Ectodermal cell (in vitro differentiated cells): ENCODE data around the gene RYR1.
"Not testable (repeated sequence)": the region's sequence is repeated elsewhere in the genome, so short reads cannot be mapped to it uniquely, and the experiment has no call there.

Source experiments
- H3K27ac ChIP-seq: 2 replicates; pipeline ENCODE4 v1.7.0; 2013; ENCODE audit warnings: mild to moderate bottlenecking, low read depth, low read length; ENCODE audit not compliant: insufficient read depth, poor library complexity, severe bottlenecking
- H3K27me3 ChIP-seq: 2 replicates; pipeline ENCODE4 v1.7.0; 2013; ENCODE audit warnings: mild to moderate bottlenecking, low read length; ENCODE audit not compliant: insufficient read depth, control insufficient read depth, poor library complexity, severe bottlenecking
- H3K36me3 ChIP-seq: one replicate; pipeline ENCODE4 v1.7.0; 2013; ENCODE audit warnings: low read length; ENCODE audit not compliant: control insufficient read depth, insufficient read depth
- H3K4me1 ChIP-seq: one replicate; pipeline ENCODE4 v1.7.0; 2013; ENCODE audit warnings: low read length; ENCODE audit not compliant: control insufficient read depth, insufficient read depth
- H3K4me3 ChIP-seq: 2 replicates; pipeline ENCODE4 v1.7.0; 2013; ENCODE audit warnings: low read depth, low read length, control low read depth; ENCODE audit not compliant: insufficient read depth
- H3K9me3 ChIP-seq: 2 replicates; pipeline ENCODE4 v1.7.0; 2013; ENCODE audit warnings: mild to moderate bottlenecking, low read length, moderate library complexity; ENCODE audit not compliant: control insufficient read depth
- WGBS, 2 experiments: methylation state at CpG; one replicate each; pipeline ENCODE4 v1.1.7; 2013; ENCODE audit warnings: missing lambda C conversion rate in 2 of 2; 5-methylcytosine and 5-hydroxymethylcytosine counted together

The RYR1 gene

GRCh38 chr19:38470788-38471480 is 37.4 kb downstream of the RYR1 start:
- no peak overlapping the region for H3K27ac ChIP-seq
- H3K36me3 ChIP-seq: no peaks in the 10 kb centered on the region
- 83 to 86% methylated on average over 12 of the region's 12 CpGs for WGBS, 2 experiments
- no peaks in the 10 kb centered on the region for H3K27me3 ChIP-seq
- no peak overlapping the region for H3K4me3 ChIP-seq
- no peaks in the 10 kb centered on the region for H3K9me3 ChIP-seq
- H3K4me1 ChIP-seq: no peaks in the 10 kb centered on the region

GRCh38 chr19:38472725-38473124 is 39.2 kb downstream of the RYR1 start:
- H3K27me3 ChIP-seq, H3K9me3 ChIP-seq, H3K27ac ChIP-seq, H3K4me1 ChIP-seq, H3K36me3 ChIP-seq, H3K4me3 ChIP-seq: not testable (repeated sequence)
- WGBS, 2 experiments: 93 to 96% methylated on average over 4 of the region's 4 CpGs

GRCh38 chr19:38473201-38473600 is 39.7 kb downstream of the RYR1 start:
- Histone ChIP-seq H3K36me3 (no peaks in the 10 kb centered on the region), H3K9me3 (no peaks in the 10 kb centered on the region), H3K4me3 (no peak overlapping the region), H3K27me3 (no peaks in the 10 kb centered on the region), H3K4me1 (no peaks in the 10 kb centered on the region), H3K27ac (no peak overlapping the region)
- WGBS, 2 experiments: 93 to 96% methylated on average over 21 of the region's 21 CpGs

GRCh38 chr19:38475176-38475575 is 41.7 kb downstream of the RYR1 start:
- H3K4me3 ChIP-seq: no peak overlapping the region
- H3K9me3 ChIP-seq: no peaks in the 10 kb centered on the region
- WGBS, 2 experiments: 94 to 95% methylated on average over 13 of the region's 13 CpGs
- no peak overlapping the region for H3K27ac ChIP-seq
- no peaks in the 10 kb centered on the region for H3K27me3 ChIP-seq
- no peaks in the 10 kb centered on the region for H3K4me1 ChIP-seq
- no peaks in the 10 kb centered on the region for H3K36me3 ChIP-seq

- Histone ChIP-seq H3K27ac (no peak overlapping the region), H3K4me1 (no peaks in the 10 kb centered on the region)
- 88 to 90% methylated on average over 16 of the region's 16 CpGs for WGBS, 2 experiments
These were observed 44.9 kb downstream of the RYR1 start for GRCh38 chr19:38478273-38478971.

GRCh38 chr19:38482496-38482895 is 49.0 kb downstream of the RYR1 start:
- Histone ChIP-seq H3K9me3 (no peaks in the 10 kb centered on the region), H3K27ac (no peak overlapping the region), H3K4me3 (no peak overlapping the region), H3K4me1 (no peaks in the 10 kb centered on the region), H3K36me3 (no peaks in the 10 kb centered on the region), H3K27me3 (no peaks in the 10 kb centered on the region)
- WGBS, 2 experiments: 85 to 88% methylated on average over 8 of the region's 8 CpGs

More at GRCh38 chr19:38478273-38478971, 44.9 kb downstream of the RYR1 start:
- Histone ChIP-seq H3K4me3 (no peak overlapping the region), H3K36me3 (no peaks in the 10 kb centered on the region), H3K27me3 (no peaks in the 10 kb centered on the region), H3K9me3 (no peaks in the 10 kb centered on the region)

GRCh38 chr19:38483016-38483630 is 49.6 kb downstream of the RYR1 start:
- 95 to 97% methylated on average over 24 of the region's 24 CpGs for WGBS, 2 experiments
- H3K4me3 ChIP-seq: no peak overlapping the region
- H3K27me3 ChIP-seq: no peaks in the 10 kb centered on the region
- H3K4me1 ChIP-seq: no peaks in the 10 kb centered on the region
- H3K36me3 ChIP-seq: no peaks in the 10 kb centered on the region
- H3K27ac ChIP-seq: no peak overlapping the region
- no peaks in the 10 kb centered on the region for H3K9me3 ChIP-seq

GRCh38 chr19:38484747-38485146 is 51.3 kb downstream of the RYR1 start:
- WGBS, 2 experiments: 88 to 92% methylated on average over 1 to 2 of the region's 2 CpGs
- no peaks in the 10 kb centered on the region for H3K36me3 ChIP-seq

GRCh38 chr19:38485541-38486285 is 52.2 kb downstream of the RYR1 start:
- Histone ChIP-seq H3K4me1 (no peaks in the 10 kb centered on the region), H3K4me3 (no peak overlapping the region), H3K9me3 (no peaks in the 10 kb centered on the region), H3K27ac (no peak overlapping the region), H3K27me3 (no peaks in the 10 kb centered on the region), H3K36me3 (no peaks in the 10 kb centered on the region)
- 94 to 96% methylated on average over 49 of the region's 49 CpGs for WGBS, 2 experiments

More at GRCh38 chr19:38484747-38485146, 51.3 kb downstream of the RYR1 start:
- no peaks in the 10 kb centered on the region for H3K27me3 ChIP-seq
- H3K4me3 ChIP-seq: no peak overlapping the region
- no peak overlapping the region for H3K27ac ChIP-seq
- H3K4me1 ChIP-seq: no peaks in the 10 kb centered on the region
- H3K9me3 ChIP-seq: no peaks in the 10 kb centered on the region
